Mucosa of gallbladder (tissue), 1 donor: Measurements from ENCODE around the gene EPB41L5. TPM values are rescaled to one million over a fixed set of nuclear protein-coding genes. Genes with fewer than 3 reads are reported as not detected.
A peak's percentile ranks its signal among the peaks of the same experiment; 100 is the strongest.
"Not testable (repeated sequence)": the region's sequence is repeated elsewhere in the genome, so short reads cannot be mapped to it uniquely, and the experiment has no call there.

ENCODE experiments used
- DNase-seq: peaks from one replicate; pipeline ENCODE4 v3.0.0-alpha.2; 2020; ENCODE audit warnings: low spot score
- total RNA-seq: library from RNA; stranded (reverse); gene quantifications from one replicate; pipeline ENCODE4 v1.2.1, GENCODE V29; 2021
- donor health status: DM: no; HTN: no; CAD: no.

EPB41L5 gene
- total RNA-seq, 1 donor from 2014 or later: 27.4 TPM

DNA sequence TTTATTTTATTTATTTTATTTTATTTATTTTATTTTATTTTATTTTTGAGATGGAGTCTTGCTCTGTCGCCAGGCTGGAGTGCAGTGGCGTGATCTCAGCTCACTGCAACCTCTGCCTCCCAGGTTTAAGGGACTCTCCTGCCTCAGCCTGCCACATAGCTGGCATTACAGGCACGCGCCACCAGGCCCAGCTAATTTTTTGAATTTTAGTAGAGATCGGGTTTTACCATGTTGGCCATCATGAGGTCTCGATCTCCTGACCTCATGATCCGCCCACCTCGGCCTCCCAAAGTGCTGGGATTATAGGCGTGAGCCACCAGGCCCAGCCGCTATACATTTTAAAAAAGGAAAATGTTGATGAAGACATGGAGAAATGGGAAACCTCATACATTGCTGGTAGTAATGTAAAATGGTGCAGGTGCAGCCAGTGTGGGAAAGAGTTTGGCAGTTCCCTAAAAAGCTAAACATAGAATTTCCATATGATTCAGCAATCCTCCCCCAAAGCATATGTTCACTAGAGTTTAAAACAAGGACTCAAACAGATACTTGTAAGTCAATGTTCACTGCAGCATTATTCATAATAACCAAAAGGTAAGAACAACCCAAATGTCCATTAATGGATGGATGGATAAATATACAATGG lies 187.1 kb downstream of the EPB41L5 start:
- not testable (repeated sequence) for DNase-seq

DNA sequence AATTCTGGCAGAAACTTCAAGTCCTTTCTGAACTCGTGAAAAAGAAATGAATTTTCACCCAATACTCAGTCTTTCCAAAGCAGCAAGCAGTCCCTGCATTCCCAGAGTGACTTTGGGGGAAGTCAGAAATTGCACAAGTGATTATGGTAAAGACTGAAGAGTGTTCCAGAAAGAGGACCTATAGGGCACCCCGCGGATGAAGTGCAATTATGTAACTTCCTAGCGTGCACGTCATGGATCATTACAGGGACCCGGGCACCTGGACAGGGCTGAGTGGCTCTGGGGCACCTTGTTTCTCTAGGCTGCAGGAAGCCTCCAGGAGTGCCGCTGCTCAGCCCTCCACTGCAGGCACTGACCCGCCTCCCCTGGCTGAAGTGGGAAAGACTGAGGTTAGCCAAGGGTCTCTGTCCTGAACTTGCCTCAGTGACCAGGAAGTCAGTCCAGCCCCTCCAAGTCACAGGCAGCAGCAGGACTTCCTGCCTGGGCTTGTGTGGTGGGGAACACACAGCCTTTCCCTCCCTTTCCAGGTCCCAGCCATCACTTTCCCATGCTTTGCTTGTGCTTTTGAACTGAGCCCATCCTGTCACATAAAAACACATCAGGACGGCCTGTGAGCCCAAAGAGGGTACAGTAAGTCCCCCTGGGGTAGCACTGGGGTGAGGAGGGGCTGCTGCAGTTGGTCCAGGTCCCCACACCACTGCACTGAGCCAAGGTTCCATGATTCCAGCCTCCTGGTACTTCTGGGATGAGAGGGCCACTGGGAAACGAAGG lies 190.6 kb downstream of the EPB41L5 start:
- DNase-seq: no peak

DNA sequence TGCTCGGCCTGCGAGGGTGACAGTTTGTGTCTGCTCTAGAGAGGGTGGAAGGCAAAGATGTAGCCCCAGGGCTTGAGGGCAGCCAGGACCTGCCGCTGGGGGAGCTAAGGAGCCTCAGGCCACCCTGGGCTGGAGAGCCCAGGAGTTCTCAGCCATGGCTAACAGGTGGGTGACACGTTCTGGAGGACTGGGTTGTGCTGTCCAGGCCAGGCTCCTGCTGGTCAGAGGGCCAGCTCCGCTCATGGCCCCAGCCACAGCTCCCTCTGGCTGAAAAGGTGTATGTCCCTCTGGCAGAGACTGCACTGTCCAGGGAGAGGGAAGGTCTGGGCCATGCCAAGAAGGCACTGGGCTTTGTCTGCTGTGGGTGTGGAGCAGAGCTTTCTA lies 191.1 kb downstream of the EPB41L5 start:
- DNase-seq: no peak

DNA sequence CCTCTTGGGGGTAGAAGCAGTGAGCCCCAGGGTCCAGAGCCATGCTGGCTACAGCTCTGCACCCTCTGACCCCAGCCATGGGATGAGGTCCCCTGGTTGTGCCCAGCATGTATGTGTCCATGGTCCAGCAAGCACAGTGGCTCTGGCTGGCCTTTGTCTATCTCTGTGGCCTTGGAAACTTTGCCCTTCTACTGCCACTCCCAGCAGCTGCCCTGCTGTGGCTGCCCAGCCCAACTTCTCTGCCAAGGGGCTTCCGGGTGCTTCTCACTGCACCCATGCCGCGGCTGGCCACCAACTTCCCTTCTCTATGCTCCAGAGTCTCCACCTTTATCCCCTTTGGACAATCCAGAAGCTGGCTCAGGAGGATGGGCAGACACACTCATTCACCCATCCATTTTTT lies 191.5 kb downstream of the EPB41L5 start:
- DNase-seq: no peak

DNA sequence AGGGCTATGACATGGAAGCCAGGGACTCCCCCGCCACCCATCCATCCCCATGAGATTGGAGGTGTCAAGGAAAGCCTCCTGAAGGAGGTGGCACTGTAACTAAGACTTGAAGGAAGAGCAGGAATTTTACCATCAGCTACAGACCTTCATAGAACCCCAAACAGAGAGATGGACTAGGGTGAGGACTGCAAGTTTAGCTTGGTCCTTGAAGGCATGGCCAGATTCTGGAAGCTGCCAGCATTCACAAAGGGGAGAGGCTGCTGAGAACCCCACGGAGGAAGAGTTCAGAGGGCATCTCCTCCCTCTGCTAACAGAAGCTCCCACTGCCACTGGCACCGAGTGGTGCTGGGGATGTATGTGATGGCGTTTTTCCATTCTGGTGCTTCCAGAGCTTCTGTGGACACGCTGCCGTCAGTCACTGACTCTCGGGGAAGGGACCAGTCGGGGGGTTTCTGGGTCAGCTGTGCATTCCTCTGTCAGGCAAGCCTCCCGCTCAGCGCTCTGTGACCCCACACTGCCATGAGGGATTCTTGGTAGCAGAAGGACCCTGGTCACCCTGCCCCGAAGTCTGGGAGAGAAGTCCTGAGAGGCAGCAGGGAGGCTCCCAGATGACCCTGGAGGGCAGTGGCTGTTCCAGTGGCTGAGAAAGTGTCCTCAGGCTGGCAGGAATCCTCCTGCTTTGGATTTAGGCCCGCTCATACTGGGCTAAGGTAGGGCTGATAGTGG lies 192.2 kb downstream of the EPB41L5 start:
- DNase-seq: no peak

DNA sequence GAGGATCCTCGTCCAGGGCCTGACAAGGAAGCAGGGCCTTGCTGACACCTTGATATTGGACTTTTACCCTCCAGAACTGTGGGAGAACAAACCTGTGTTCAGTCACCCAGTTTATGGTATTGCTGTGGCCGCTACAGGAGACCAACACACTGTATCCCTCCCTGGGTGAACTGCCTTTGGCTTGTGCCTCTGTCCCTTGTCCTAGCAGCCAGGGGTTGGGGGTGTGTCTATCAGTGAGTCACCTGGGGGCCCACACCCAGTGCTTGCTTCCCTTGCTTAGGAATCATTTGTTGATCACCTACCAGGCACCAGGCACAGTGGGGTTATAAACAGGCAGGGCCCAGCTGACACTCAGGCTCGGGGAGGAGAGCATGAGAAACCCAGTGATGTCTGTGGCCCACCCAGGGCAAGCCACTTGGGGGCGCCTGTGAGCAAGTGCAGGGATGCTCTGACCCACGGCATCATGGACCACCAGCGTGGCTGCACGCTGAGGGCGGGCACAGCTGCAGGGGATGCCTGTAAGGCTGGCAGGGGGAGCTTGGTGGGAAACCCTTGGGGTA lies 193.2 kb downstream of the EPB41L5 start:
- no peak for DNase-seq

DNA sequence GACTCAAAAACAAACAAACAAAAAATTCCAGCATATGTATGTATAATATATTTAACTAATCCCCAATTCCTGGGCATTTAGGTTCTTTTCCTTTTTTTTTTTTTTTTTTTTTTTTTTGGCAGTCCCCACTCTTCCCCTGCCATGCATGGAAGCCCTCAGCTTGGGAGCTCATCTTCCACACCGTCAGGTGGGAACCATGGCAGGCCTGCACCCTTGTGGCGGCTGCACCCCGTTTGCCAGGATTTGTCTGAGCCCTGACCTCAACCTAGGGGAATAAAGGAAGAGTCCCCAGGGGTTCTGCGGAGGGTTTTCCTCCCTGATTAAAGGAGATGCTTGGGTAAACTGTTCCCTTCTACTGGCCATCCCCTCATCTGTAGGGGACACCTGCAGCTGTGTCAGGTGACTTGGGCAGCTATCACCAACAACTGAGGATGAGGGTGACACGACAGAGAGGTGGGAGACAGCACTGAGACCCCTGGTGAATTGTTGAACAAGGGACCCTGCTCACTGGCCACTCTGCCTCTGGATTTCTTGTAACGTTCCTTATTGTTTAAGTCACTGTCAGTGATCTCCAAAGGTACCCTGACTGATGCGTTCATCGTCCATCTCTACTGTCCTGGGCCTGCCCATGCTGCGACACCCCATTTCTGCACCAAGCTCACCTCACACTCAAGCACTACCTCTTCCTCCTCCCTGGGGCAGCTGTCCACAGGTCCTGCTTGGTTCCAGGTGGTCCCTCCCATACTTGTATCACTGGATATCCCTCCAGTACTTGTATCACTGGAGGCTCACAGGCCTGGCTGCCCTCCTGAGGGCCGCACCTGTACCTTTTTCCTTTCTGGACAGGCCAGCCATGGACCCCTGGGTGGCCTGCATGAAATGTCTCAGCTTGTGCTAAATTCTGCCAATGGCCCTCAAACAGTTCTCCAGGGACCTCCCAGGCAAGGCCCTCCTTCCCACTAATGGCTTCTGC lies 195.8 kb downstream of the EPB41L5 start:
- DNase-seq: no peak

DNA sequence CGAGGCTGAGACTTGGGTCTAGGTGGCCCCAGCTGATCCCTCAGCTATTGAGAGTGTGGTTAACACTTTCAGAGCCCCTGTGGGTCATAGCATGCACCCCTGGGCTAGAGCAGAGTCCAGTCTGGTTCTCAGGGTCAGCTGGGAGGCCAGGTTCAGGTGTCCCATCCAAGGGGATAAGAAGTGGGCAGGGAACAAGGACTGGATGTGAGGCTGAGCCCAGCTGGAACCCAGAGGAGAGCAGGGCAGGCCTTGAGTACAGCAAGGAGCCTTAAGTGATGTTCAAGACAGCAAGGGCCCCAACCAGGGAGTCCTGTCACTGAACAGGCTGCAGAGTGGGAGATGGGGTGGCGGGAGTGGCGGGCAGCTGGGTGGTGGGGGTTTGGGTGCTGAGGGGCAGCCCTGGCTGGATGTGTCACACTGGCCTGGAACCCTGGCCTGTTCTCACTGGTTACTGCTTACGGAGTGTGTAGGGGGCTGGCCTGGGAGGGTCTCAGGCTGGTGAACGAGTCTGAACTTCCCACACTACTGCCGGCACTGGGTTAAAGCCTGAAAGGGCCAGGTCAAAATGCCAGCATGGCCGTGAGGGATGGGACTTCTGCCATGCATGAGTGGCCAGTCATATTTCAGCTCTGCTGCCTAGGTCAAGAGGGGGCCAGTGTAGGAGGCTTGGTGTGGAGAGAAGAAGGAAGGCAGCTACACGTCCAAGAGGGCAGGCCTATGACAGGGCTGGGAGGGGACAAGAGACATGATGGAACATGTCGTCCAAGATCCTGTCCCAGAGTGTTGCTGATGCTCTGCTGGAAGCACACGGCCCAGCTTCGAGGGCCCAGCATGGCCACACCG lies 196.8 kb downstream of the EPB41L5 start:
- no peak for DNase-seq

DNA sequence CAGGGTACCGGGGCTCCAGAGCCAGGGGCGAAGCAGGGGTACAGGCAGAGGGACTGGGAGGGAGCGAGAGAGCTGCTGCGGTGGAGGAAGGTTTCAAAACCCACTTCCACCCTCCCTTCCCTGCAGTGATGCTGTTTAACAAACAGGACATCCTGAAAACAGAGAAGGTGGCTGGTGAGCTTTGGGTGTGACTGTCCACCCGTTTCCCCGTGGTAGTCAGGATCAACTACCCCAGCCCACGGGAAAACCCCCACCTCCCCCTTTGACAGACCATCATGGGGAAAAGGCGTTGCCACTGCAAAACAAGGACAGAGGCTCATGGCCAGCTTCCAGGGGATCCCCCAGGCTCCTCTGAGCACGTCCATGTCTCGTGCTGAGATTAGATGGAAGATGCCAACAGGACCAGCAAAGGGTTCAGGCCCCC lies 197.4 kb downstream of the EPB41L5 start:
- DNase-seq: no peak

DNA sequence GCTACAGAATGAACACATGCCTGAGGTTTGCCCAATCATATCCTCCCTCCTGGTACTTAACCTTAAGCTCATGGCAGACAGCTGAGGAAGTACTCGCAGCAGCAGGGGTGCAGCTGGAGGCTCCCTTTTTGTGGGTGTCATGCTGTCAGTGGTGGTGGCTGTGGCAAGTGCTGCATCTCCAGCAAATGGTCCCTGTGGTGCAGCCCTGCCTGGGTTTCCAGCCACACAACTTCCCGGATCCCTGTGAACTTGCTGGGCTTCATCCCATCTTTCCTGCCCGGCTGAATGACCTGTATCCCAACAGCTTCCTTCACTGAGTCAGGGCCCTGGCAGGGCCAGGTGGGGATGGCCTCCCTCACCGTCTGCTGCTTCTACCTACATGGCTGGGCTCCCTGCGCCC lies 205.3 kb downstream of the EPB41L5 start:
- no peak for DNase-seq

DNA sequence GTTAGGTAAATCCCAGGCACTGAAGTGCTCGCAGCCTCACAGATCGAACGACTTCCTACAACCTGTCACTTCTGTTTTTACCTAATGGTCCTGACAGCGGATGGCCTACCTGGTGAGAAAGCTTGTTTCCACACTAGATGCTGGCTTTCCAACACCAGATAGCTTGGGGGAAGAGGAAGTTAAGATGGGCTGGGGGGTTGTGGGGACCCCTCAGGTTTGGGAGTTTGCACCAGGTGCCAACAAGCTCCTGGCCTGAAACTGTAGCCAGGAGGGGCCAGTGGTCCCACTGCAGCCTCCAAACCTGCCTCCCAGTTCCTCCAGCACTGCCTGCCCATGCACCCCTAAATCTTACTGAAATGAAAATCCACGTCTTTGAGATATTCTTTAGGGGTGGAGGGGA lies 206.4 kb downstream of the EPB41L5 start:
- DNase-seq: no peak

DNA sequence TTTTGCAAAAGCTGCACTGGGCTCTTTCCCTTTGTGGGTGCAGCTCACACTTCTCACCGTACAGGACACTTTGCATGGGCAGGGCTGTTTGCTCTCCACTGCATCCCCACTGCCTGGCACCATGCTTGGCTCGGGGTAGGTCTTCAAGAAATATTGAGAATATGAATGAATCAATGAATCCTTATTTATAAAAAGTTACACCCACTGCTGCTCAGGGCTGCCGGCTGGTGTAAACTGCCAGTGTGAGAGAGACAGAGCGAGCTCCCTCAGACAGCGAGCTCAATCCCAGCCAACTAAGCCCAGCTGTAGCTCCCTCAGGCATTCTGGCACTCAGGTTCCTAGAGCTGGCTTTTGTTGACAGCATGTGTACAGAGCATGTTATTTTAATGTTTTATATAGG lies 206.9 kb downstream of the EPB41L5 start:
- DNase-seq: no peak

DNA sequence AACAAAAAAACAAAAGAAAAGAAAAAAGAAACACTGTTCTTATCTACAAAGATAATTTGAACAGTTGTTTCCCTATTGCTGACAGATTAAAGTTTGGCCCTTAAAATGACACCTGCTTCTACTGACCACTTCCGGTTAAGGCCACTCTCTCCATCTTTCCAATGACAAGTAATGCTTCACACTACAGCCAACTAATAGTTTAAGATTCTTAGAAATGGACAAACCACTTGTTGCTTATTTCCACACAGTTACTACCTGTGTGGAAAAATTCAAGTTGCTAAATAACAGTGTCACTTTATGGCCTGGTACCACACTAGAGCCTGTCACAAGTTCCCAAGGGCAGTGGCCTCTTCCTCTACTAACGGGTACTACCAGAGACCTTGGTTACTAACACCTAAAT lies 207.9 kb downstream of the EPB41L5 start:
- DNase-seq: no peak

DNA sequence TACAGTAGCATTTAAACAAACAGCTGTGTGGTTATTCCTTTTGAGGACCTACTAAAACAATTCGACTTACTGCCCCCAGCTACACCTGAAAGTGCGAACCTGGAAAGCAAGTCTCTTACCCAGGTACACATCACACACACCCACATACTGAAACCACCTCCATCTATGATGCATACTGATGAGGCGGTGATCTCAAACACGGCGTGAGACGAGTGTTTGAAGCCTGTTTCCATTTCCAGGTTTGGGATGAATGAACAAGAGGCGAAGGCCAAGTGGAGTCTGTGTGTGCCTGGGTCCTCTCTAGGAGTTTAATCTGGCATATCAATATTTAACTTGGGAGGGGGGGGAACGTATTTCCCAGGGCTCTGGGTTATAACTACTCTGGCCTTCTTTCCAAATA lies 208.7 kb downstream of the EPB41L5 start:
- no peak for DNase-seq

DNA sequence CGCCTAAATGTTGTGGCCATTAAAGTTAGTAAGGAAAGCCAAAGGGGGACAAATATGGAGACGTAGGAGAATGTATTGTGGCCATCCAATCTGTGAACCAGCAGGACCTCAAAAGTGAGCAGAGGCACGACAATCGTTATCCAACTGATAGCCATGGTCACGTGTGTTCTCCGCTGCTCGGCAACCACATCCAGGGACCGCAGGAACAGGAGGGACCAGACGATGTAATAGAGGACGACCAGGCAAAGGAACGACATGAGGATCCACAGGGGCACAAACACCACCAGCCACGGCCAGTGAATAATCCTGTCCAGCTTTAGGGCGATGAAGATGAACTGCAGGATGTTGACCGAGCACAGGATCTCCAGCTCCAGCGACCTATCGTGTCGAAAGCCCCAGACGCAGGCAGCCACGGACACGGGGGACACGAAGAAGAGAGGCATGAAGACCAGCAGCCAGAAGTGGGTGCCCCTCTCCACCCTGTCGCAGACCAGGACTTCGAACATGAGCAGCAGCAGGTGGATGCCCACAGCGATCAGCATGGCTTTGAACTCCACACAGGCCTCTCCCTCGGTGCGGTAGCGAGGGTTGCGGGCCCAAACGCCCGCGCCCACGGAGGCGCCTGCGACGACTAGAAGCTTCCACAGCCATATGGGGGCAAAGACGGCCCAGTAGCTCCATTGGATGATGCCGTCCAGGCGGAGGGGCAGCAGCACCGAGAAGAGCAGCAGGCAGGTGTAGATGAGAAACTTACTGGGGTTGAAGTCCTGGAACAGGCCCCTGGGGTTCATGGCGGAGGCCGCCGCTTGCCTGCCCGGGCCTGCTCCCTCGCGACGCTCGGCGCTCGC lies 209.5 kb downstream of the EPB41L5 start:
- no peak for DNase-seq

DNA sequence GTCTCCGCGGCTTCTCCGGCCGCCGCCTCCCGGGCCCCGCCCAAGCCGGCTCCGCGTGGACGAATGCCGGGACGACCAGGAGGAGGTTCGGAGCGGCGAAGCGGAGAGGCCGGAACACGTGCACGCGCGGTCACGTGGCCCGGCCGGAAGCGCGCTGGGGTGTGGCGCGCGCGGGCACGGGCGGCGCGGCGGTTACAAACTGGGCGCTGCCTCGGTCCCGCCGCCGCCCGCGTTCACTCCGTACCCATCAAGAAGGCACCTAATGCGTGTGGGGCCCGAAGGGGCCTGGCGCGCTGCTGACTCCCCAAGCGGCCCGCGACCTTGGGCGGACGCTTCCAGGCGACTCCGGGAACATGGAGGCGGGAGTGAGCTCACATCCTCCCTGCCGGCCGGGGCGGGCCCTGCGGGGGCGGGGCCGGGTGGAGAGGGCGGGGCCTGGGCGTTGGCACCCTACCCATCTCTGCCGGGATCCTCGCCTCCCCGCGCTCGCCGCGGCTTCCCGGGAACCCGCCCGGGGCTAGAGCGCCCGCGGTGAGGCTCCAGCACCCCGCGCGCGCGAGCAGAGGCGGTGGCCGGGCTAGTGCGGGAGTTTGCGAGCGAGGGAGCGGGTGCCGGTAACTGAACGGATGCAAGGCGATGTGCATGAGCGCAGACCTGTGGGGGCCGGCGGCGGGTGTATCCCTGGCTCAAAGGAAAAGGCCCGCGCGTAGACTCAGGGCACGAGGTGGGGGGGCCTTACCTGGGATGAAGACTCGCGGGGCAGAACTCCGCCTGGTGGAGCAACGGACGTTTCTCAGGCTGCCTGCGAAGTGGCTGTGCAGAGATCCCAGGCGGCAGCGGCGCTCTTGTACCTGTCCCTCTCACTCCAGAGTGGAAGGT lies 210.4 kb downstream of the EPB41L5 start, which contains the start of gene TMEM185B:
TMEM185B (minus strand) TSS at position 367 of the 879 bp plus-strand sequence. CDS start 424 bp downstream, outside the sequence.
- peak; percentile 93 for DNase-seq

DNA sequence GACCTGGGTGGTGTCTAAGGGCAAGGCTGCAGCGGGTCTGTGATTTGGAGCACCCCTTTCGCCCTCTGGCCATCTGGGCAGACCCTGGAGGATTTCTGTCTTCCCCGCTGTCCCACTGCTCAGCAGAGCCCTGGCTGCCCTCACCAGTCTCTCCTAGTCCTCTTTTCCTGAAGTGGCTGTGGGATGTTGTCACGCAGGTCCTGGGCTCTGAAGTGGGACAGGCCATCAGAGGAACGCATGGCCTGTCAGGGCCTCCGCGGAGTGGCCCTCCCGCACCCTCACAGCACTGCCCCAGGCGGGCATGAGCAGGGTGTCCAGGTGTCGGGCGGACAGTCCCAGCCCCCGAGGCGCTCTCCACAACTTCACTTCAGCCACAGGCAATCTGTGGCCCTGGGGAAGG lies 211.4 kb downstream of the EPB41L5 start:
- no peak for DNase-seq
